Erythroblast (primary cell): ENCODE results near the gene PCDHA1.

Source experiments
- GATA1 ChIP-seq: IDR thresholded peaks from 2 replicates; pipeline ENCODE4 v1.6.1; 2011; ENCODE audit warnings: low read depth, mild to moderate bottlenecking, control low read depth, low read length, moderate library complexity
- POLR2A ChIP-seq: IDR thresholded peaks from 2 replicates; pipeline ENCODE4 v1.6.1; 2011; ENCODE audit warnings: mild to moderate bottlenecking, low read length

DNA sequence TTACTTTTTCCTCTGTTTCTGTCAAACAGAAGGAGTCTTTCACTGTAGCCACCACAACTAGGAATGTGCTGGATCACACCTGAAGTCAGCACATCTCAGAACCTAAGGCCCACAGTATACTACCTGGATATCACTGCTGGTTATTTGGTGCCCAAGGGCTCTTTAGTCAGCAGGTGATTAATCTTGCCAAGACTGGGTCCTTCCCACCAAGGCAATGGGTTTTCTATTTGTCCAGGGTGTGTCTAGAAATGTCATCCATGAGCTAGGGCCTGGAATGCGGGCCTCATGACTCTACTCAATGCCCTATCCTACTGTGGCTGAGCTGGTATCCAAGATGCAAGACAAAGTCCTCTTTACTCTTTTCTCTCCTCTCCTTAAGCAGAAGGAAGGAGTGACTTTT lies 130.4 kb downstream of the PCDHA1 start:
- TF ChIP-seq POLR2A (no peak), GATA1 (no peak)
